ENCODE measurements around the gene TNS1. TPM values are rescaled to one million over a fixed set of nuclear protein-coding genes. Genes with fewer than 3 reads are reported as not detected.

TNS1 gene
- total RNA-seq, 1 experiment from 2014 or later, result 3.4 TPM

DNA sequence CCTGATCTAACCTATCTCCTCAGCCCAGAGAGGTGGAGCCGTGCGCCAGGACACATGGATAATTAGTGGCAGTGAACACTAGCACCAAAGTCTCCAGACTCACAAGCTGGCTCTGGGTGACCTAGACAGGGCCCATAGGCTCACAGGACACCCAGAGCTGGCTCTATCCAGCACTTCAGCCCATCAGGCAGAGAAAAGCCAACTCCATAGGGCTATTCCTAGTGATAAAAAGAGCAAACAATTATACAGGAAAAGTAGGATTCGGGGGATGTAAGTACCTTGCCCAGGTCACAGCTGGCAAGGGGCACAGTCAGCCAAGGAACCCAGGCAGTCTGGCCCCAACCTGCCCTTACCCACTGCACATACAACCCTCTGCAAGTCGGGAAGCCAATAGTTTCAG, 178.6 kb downstream of the TNS1 start:
- no peak overlapping the region for H3K9ac ChIP-seq (ENCODE audit: extremely low read depth, insufficient read length, low read length)
- no peaks in the 10 kb centered on the region for H3K79me2 ChIP-seq (ENCODE audit: insufficient read depth, low read length)
- H2AFZ ChIP-seq (ENCODE audit: low read length), result no peak overlapping the region
- no peak overlapping the region for H4K91ac ChIP-seq (ENCODE audit: insufficient read length, low read depth, low read length)
- no peaks in the 10 kb centered on the region for H3K79me1 ChIP-seq (ENCODE audit: insufficient read depth, low read depth, low read length, poor library complexity, severe bottlenecking)
- no peak overlapping the region for H2BK12ac ChIP-seq (ENCODE audit: insufficient read length, low read depth, low read length)
- peaks cover 1% of the 10 kb centered on the region; the same call in 1 of the 2 replicates for H3K27me3 Mint-ChIP-seq (ENCODE audit: low read depth)
- no peaks in the 10 kb centered on the region; a peak in 1 of 5 replicates for H3K9me3 Mint-ChIP-seq
- H3K27me3 ChIP-seq (ENCODE audit: insufficient read depth, low read length), result no peaks in the 10 kb centered on the region
- H3T11ph ChIP-seq (ENCODE audit: low read length), result no peak overlapping the region
- no peak overlapping the region for H3K18ac ChIP-seq (ENCODE audit: insufficient read length, low read depth, low read length)
- H3K23me2 ChIP-seq (ENCODE audit: insufficient read length, low read depth, low read length, poor library complexity, severe bottlenecking), result no peaks in the 10 kb centered on the region
- peak overlapping the region in 1 of 3 experiments; percentile 52; a peak in 1 of 7 replicates for H3K27ac Mint-ChIP-seq
- WGBS (ENCODE audit: extremely low coverage, insufficient read length, low lambda C conversion rate), result no CpG with 5 or more reads among the region's 4 CpGs
- peaks cover 5 to 26% of the 10 kb centered on the region in 2 experiments for H3K4me1 Mint-ChIP-seq
- no peak for DNase-seq
- no peak overlapping the region for H3K23ac ChIP-seq (ENCODE audit: insufficient read length, low read depth, low read length)
- no peak overlapping the region for H4K8ac ChIP-seq (replicated peaks; ENCODE audit: insufficient read length, low read depth, low read length)
- H3K56ac ChIP-seq (ENCODE audit: insufficient read length, low read depth, low read length), result no peak overlapping the region
- H2BK5ac ChIP-seq (ENCODE audit: insufficient read length, low read length), result no peak overlapping the region
- no peak overlapping the region for H2BK120ac ChIP-seq (ENCODE audit: low read depth, low read length, poor library complexity, severe bottlenecking)
- H2BK15ac ChIP-seq (ENCODE audit: low read depth, low read length), result no peak overlapping the region
- no peaks in the 10 kb centered on the region for H4K20me1 ChIP-seq (ENCODE audit: control insufficient read depth, insufficient read depth, insufficient read length)
- H3K9me3 ChIP-seq (ENCODE audit: control insufficient read depth, low read depth, low read length), result no peaks in the 10 kb centered on the region
- no peak overlapping the region for H2BK20ac ChIP-seq (ENCODE audit: low read depth, low read length, poor library complexity, severe bottlenecking)
- no peak overlapping the region for H3K4ac ChIP-seq (ENCODE audit: low read depth, low read length)
- no peak overlapping the region for H4K5ac ChIP-seq (ENCODE audit: insufficient read length, low read depth, low read length)
- H3K4me2 ChIP-seq (ENCODE audit: insufficient read depth, insufficient read length, low read length), result no peak overlapping the region
- no peak overlapping the region for H3K14ac ChIP-seq (ENCODE audit: insufficient read depth, low read length)
- no peak overlapping the region for H3K4me3 Mint-ChIP-seq
- H3K27ac ChIP-seq (ENCODE audit: insufficient read length, low read depth, low read length), result no peak overlapping the region
- no peaks in the 10 kb centered on the region for H3K36me3 Mint-ChIP-seq (ENCODE audit: insufficient read depth in 1 of 3, low read depth in 3 of 3)
- TF ChIP-seq, protein P1, sequence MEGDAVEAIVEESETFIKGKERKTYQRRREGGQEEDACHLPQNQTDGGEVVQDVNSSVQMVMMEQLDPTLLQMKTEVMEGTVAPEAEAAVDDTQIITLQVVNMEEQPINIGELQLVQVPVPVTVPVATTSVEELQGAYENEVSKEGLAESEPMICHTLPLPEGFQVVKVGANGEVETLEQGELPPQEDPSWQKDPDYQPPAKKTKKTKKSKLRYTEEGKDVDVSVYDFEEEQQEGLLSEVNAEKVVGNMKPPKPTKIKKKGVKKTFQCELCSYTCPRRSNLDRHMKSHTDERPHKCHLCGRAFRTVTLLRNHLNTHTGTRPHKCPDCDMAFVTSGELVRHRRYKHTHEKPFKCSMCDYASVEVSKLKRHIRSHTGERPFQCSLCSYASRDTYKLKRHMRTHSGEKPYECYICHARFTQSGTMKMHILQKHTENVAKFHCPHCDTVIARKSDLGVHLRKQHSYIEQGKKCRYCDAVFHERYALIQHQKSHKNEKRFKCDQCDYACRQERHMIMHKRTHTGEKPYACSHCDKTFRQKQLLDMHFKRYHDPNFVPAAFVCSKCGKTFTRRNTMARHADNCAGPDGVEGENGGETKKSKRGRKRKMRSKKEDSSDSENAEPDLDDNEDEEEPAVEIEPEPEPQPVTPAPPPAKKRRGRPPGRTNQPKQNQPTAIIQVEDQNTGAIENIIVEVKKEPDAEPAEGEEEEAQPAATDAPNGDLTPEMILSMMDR (conservative IDR thresholded peaks at IDR 0.05), result no peak
- no peak overlapping the region for H2AK5ac ChIP-seq (ENCODE audit: insufficient read length, low read length)
- no peaks in the 10 kb centered on the region for H3K4me1 ChIP-seq (ENCODE audit: insufficient read depth, low read length)
